GM12801 (cell line): Measurements from ENCODE around the gene DYTN.

Experiments used
- CTCF ChIP-seq: IDR thresholded peaks from one replicate; pipeline ENCODE4 v1.5.1; 2011; ENCODE audit warnings: control low read depth; ENCODE audit not compliant: insufficient read length; ENCODE audit errors: extremely low read depth

DYTN gene

GRCh38 chr2:206736935-206737334 is 18.7 kb upstream of the DYTN start:
- TF ChIP-seq CTCF, result no peak

GRCh38 chr2:206733341-206733740 is 15.1 kb upstream of the DYTN start:
- TF ChIP-seq CTCF, result no peak

- no peak for TF ChIP-seq CTCF
Observed at GRCh38 chr2:206728277-206729199, 10.3 kb upstream of the DYTN start.

GRCh38 chr2:206727287-206727686 is 9.1 kb upstream of the DYTN start:
- TF ChIP-seq CTCF, result no peak

- TF ChIP-seq CTCF, result no peak
Observed at GRCh38 chr2:206723288-206723687, 5.1 kb upstream of the DYTN start.

- TF ChIP-seq CTCF, result no peak
Observed at GRCh38 chr2:206721256-206721920, 3.2 kb upstream of the DYTN start.

GRCh38 chr2:206716623-206717022 is 1.6 kb downstream of the DYTN start:
- TF ChIP-seq CTCF, result no peak
